HCT116 (cell line): Measurements from ENCODE around the gene YY1. TPM values are rescaled to one million over a fixed set of nuclear protein-coding genes. Genes with fewer than 3 reads are reported as not detected.

Experiments used
- ATAC-seq: fragments of 200-7000 bp; cut with Tn5 transposase; 2 replicates; pipeline ENCODE4 v1.9.1; 2020; ENCODE audit warnings: mild to moderate bottlenecking, moderate library complexity
- BruUV-seq: library from RNA; stranded (reverse); fragments of 400-500 nt; replicated peaks from 2 replicates; lab custom pipeline; 2021; lab: Mats Ljungman, UMichigan
- CTCF ChIA-PET: fragments of 300-600 bp; sonication (Branson Sonifier 250); formaldehyde crosslinking; loops from one replicate; lab custom pipeline; 2021; ENCODE audit warnings: antibody characterized with exemption; lab: Charles Lee
- POLR2A ChIA-PET: fragments of 300-600, 350-600 bp; sonication (Branson Sonifier 250); formaldehyde crosslinking; loops from one replicate; lab custom pipeline; 2021; ENCODE audit warnings: antibody characterized with exemption; lab: Charles Lee
- RAD21 ChIA-PET, 2 experiments: fragments of 300-600 bp; sonication (Branson Sonifier 250); formaldehyde crosslinking; loops; one replicate each; lab custom pipeline; 2023; ENCODE audit warnings: low total read pairs in 2 of 2; ENCODE audit not compliant: uncharacterized antibody in 2 of 2, unreplicated experiment in 2 of 2, low non-redundant PET in 1 of 2; lab: Charles Lee
- DNase-seq: peaks from one replicate; pipeline ENCODE4 v3.0.0-alpha.2; 2010; ENCODE audit warnings: low read depth, low spot score
- H2AFZ ChIP-seq: fragments of 200-600 bp; shearing (Covaris generic), sonication (generic); 2 replicates; pipeline ENCODE4 v1.6.1; 2017; ENCODE audit warnings: low read depth, mixed run types, mixed read lengths, antibody characterized with exemption, low read length; ENCODE audit not compliant: poor library complexity, severe bottlenecking
- H3K27ac ChIP-seq: 2 replicates; pipeline ENCODE4 v1.5.1; 2012; ENCODE audit warnings: low read depth, low read length
- H3K27me3 ChIP-seq: fragments of 200-600 bp; sonication (generic); 2 replicates; pipeline ENCODE4 v1.6.1; 2016; ENCODE audit warnings: mixed run types, low read length, mixed read lengths; ENCODE audit not compliant: insufficient read depth
- H3K36me3 ChIP-seq, 2 experiments: fragments of 200-500 bp in 1 of 2; fragments of 200-600 bp in 1 of 2; sonication (Bioruptor generic) in 1 of 2; sonication (generic) in 1 of 2; 2 replicates each; pipeline versions ENCODE4 v1.5.1 to v1.6.1; 2014 to 2016; ENCODE audit warnings: low read length in 2 of 2, inconsistent platforms in 1 of 2, mixed read lengths in 1 of 2, mixed run types in 1 of 2; ENCODE audit not compliant: insufficient read depth in 2 of 2, control insufficient read depth in 1 of 2
- H3K4me1 ChIP-seq, 2 experiments: fragments of 200-600 bp in 1 of 2; sonication (generic) in 1 of 2; 2 replicates each; pipeline versions ENCODE4 v1.5.1 to v1.6.1; 2012 to 2017; ENCODE audit warnings: low read length in 2 of 2, inconsistent platforms in 1 of 2, mild to moderate bottlenecking in 1 of 2, mixed read lengths in 1 of 2, mixed run types in 1 of 2, moderate library complexity in 1 of 2; ENCODE audit not compliant: insufficient read depth in 2 of 2, control insufficient read depth in 1 of 2
- H3K4me2 ChIP-seq: fragments of 200-600 bp; sonication (generic); 2 replicates; pipeline ENCODE4 v1.6.1; 2017; ENCODE audit warnings: mixed run types, low read length, mixed read lengths
- H3K4me3 ChIP-seq, 2 experiments: fragments of 200-600 bp in 1 of 2; sonication (generic) in 1 of 2; replicated peaks in 1 of 2; 2 replicates each; pipeline ENCODE4 v1.5.1; 2011 to 2016; ENCODE audit warnings: low read length in 2 of 2, control low read depth in 1 of 2, low read depth in 1 of 2, mild to moderate bottlenecking in 1 of 2, mixed read lengths in 1 of 2, mixed run types in 1 of 2
- H3K79me2 ChIP-seq: fragments of 200-600 bp; sonication (generic); 2 replicates; pipeline ENCODE4 v1.6.1; 2017; ENCODE audit warnings: mild to moderate bottlenecking, mixed run types, low read length, moderate library complexity, mixed read lengths; ENCODE audit not compliant: insufficient read depth
- H3K9ac ChIP-seq: fragments of 200-600 bp; sonication (generic); 2 replicates; pipeline ENCODE4 v1.6.1; 2016; ENCODE audit warnings: low read length, mixed read lengths
- H3K9me2 ChIP-seq: fragments of 200-600 bp; sonication (generic), shearing (Covaris generic); 2 replicates; pipeline ENCODE4 v1.6.1; 2017; ENCODE audit warnings: mixed run types, mild to moderate bottlenecking, moderate library complexity; ENCODE audit not compliant: insufficient read depth
- H3K9me3 ChIP-seq, 2 experiments: fragments of 200-500 bp in 1 of 2; fragments of 200-600 bp in 1 of 2; sonication (Bioruptor generic) in 1 of 2; sonication (generic) in 1 of 2; 2 replicates each; pipeline ENCODE4 v1.6.1; 2014 to 2017; ENCODE audit warnings: low read length in 2 of 2, mixed read lengths in 2 of 2, inconsistent platforms in 1 of 2, low read depth in 1 of 2, mild to moderate bottlenecking in 1 of 2, mixed run types in 1 of 2, moderate library complexity in 1 of 2; ENCODE audit not compliant: control insufficient read depth in 1 of 2, insufficient read depth in 1 of 2
- H4K20me1 ChIP-seq: fragments of 200-600 bp; sonication (generic), shearing (Covaris generic); 2 replicates; pipeline ENCODE4 v1.6.1; 2017; ENCODE audit warnings: mixed run types, mild to moderate bottlenecking, moderate library complexity; ENCODE audit not compliant: insufficient read depth
- ATF3 ChIP-seq: IDR thresholded peaks from 2 replicates; pipeline ENCODE4 v1.6.1; 2012
- CTCF ChIP-seq, 3 experiments: fragments of 200-600 bp in 1 of 3; sonication (generic) in 1 of 3; IDR thresholded peaks in 2 of 3; conservative IDR thresholded peaks in 1 of 3; 2 replicates each; pipeline ENCODE4 v1.5.1; 2012 to 2017; ENCODE audit warnings: low read depth in 2 of 3, low read length in 2 of 3, antibody characterized with exemption in 1 of 3, borderline replicate concordance in 1 of 3, control low read depth in 1 of 3, mild to moderate bottlenecking in 1 of 3, mixed read lengths in 1 of 3, mixed run types in 1 of 3, moderate library complexity in 1 of 3; ENCODE audit not compliant: insufficient read depth in 1 of 3
- ELF1 ChIP-seq: IDR thresholded peaks from 2 replicates; pipeline ENCODE4 v1.6.1; 2012; ENCODE audit warnings: low read depth, borderline replicate concordance
- EZH2phosphoT487 ChIP-seq: fragments of 200-600 bp; IDR thresholded peaks from 2 replicates; pipeline ENCODE4 v1.6.1; 2018; ENCODE audit warnings: antibody characterized with exemption, borderline replicate concordance
- FOSL1 ChIP-seq: IDR thresholded peaks from 2 replicates; pipeline ENCODE4 v1.6.1; 2012; ENCODE audit warnings: low read depth
- JUND ChIP-seq: IDR thresholded peaks from 2 replicates; pipeline ENCODE4 v1.6.1; 2012
- RAD21 ChIP-seq: IDR thresholded peaks from 2 replicates; pipeline ENCODE4 v1.6.1; 2012; ENCODE audit warnings: low read depth, mild to moderate bottlenecking
- REST ChIP-seq: IDR thresholded peaks from 2 replicates; pipeline ENCODE4 v1.6.1; 2012; ENCODE audit warnings: low read depth
- SIN3A ChIP-seq: IDR thresholded peaks from 2 replicates; pipeline ENCODE4 v1.6.1; 2012; ENCODE audit warnings: low read depth
- SP1 ChIP-seq: IDR thresholded peaks from 2 replicates; pipeline ENCODE4 v1.6.1; 2012; ENCODE audit warnings: low read depth
- TCF7L2 ChIP-seq: IDR thresholded peaks from 2 replicates; pipeline ENCODE4 v1.7.0; 2011; ENCODE audit warnings: borderline replicate concordance, inconsistent platforms; ENCODE audit not compliant: insufficient read depth, insufficient read length; ENCODE audit errors: extremely low read depth
- ZBTB33 ChIP-seq: IDR thresholded peaks from 2 replicates; pipeline ENCODE4 v1.6.1; 2011; ENCODE audit warnings: mild to moderate bottlenecking, low read length, moderate library complexity; ENCODE audit not compliant: insufficient replicate concordance; ENCODE audit errors: extremely low read depth
- ZFX ChIP-seq: fragments of 450-650 bp; IDR thresholded peaks from 2 replicates; pipeline ENCODE4 v1.6.1; 2017
- intact Hi-C: fragments of 100-400 bp; cut with micrococcal nuclease; formaldehyde crosslinking; loops from 2 replicates; pipeline ENCODE4 v1.10.0; 2022
- total RNA-seq: library from RNA; stranded (reverse); gene quantifications from one replicate; pipeline ENCODE4 v1.2.1, GENCODE V29; 2021; ENCODE audit not compliant: unreplicated experiment

Gene YY1
- total RNA-seq, 1 experiment from 2014 or later: 111 TPM

- ChIA-PET CTCF (interaction anchor here (1.1 kb wide), 1 partner anchor 33 kb away, joined by 3 read pairs; no protein-coding TSS in a partner anchor), POLR2A (no interaction called here), RAD21 (no interaction called here)
- TF ChIP-seq RAD21 (no peak), TCF7L2 (no peak), FOSL1 (no peak), JUND (no peak), REST (no peak), SP1 (no peak), ZBTB33 (no peak), ATF3 (no peak), CTCF (IDR thresholded peaks at IDR 0.05 in 2 of 3, conservative IDR thresholded peaks at IDR 0.05 in 1 of 3; ENCODE audit: borderline replicate concordance in 1 of 3, insufficient read depth in 1 of 3, low read depth in 2 of 3, low read length in 2 of 3) (no peak), EZH2phosphoT487 (no peak), SIN3A (no peak), ELF1 (no peak), ZFX (no peak)
- ATAC-seq: no peak
- Histone ChIP-seq H3K4me1 (peaks cover 0 to 11% of the 10 kb centered on the region in 2 experiments; a peak in 1 of 4 replicates), H3K27ac (no peak overlapping the region), H2AFZ (no peak overlapping the region), H3K36me3 (peaks cover 14% of the 10 kb centered on the region in 2 experiments; a peak in 3 of 4 replicates), H3K4me3 (no peak overlapping the region), H3K27me3 (no peaks in the 10 kb centered on the region), H3K79me2 (peaks cover 97% of the 10 kb centered on the region), H3K9me3 (no peaks in the 10 kb centered on the region), H3K9ac (no peak overlapping the region), H3K9me2 (no peaks in the 10 kb centered on the region), H3K4me2 (no peak overlapping the region), H4K20me1 (peaks cover 46% of the 10 kb centered on the region)
- no peak for DNase-seq
- intact Hi-C loops: no loop called here
- no TSS peak for BruUV-seq
Observed at GRCh38 chr14:100274250-100274649, 35.3 kb downstream of the YY1 start.
